Stimulated activated CD8-positive, alpha-beta memory T cell treated with anti-CD3 and anti-CD28 coated beads, Interleukin-15, amount 100 ng/mL, for 1 hour (primary cell): Measurements from ENCODE around the gene TMEM117.

Experiments used
- DNase-seq: peaks from one replicate; pipeline ENCODE4 v3.0.0-alpha.2; 2020; ENCODE audit warnings: low read depth

The TMEM117 gene

DNA sequence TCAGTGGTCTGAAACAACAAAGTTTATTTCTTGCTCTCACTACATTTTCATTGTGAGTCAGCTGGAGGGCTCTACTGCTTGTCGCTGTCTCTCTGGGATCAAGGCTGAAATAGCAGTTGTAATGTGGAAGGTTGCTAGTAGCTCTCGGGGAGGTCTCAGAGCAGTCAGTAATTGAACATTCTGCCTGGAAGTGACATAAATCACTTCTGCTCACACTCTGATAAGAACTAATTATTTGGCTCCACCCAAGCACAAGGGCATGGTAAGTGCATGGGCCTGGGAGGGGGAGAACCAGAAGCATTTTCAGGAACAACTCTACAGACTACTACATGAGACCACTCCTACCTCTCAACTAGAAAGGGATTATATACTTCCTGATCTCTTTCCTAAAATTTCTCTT lies 128.2 kb downstream of the TMEM117 start:
- no peak for DNase-seq

DNA sequence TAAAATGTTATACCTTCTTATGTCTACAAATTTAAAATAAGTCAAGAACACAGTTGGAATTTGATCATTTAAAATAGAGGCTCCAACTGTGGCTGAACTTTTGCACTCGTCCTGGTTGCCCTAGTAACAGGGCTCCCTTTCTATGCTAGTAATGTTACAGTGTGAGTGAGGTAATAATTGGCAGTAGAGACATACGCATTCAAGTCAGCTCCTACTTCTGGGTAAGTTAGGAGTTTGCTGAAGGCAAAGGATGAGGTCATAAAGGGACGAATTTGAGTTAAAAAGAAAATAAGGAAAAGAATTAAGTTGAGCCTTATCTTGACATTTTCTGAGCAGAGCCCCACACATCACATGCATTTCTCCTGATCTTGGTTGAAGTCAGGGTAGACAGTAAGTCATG lies 129.1 kb downstream of the TMEM117 start:
- no peak for DNase-seq

DNA sequence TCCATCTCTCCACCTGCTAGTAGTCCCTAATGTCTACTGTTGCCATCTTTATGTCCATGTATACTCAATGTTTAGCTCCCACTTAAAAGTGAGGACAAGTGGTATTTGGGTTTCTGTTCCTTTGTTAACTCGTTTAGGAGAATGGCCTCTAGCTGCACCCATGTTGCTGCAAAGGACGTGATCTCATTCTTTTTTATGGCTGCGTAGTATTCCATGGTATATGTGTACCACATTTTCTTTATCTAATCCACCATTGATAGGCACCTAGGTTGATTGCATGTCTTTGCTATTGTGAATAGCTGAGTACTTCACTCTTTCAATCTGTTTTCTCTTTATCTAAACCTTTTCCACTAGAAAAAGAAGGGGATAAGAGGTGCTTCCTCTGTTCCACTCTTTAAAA lies 130.0 kb downstream of the TMEM117 start:
- DNase-seq: no peak

- no peak for DNase-seq
These were observed 132.9 kb downstream of the TMEM117 start for GRCh38 chr12:43968736-43969135.

GRCh38 chr12:43969882-43970281 lies 134.0 kb downstream of the TMEM117 start:
- no peak for DNase-seq

DNA sequence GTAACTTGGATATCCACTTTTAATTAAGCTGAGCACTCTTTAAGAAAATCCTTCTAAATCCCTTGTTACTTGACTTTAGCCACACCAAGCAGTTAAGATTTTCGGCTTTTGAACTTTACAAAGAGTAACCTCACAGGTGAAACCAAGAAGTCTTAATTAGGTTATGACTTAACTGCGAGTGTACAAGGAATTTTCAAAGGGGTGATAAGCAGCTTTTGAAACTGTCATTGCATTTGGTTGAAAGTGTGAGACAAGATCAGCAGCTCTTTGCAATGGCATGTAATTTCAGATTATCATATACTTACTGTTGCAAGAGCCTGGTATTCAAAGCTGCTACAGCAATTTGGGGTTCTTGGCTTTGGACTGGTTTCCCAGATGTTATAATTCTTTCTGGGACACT lies 137.5 kb downstream of the TMEM117 start:
- no peak for DNase-seq

GRCh38 chr12:43973993-43974392 lies 138.1 kb downstream of the TMEM117 start:
- no peak for DNase-seq

DNA sequence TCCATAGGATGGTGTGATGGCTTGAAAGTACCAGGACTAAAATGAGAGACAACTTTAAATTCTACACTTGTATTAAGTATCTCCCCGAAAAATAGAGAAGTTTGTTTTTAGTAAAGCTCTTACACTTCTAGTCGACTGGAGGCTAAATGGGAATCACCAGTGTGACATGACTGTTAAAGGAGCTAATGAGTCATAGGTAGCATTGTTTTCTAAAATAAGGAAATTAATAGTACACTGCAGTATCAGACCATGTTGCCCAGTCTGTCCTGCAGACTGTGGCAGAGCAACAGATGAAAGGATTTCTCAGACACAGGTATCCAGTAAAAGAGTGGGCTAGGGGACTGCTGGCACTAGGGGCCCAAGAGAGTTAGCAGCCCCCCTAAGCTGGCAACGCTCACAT lies 140.1 kb downstream of the TMEM117 start:
- no peak for DNase-seq

DNA sequence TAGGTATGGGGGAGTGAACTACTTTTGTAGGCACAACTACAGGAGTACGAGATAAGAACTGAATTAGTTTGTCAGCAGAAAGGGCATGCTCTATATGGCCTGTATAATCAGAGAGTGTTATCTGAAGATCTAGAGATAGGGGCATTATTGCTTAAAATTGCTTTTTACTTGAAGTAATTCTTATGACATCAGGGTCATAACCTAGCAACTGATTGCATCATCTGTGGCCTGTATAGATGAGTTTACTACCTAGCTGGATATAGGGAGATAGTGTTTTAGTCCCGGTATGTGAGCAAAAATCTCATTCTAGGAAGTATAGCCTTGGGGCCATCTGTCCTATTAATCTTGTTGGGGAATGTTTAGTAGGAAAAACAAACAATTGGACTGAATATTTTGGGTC lies 142.7 kb downstream of the TMEM117 start:
- no peak for DNase-seq

GRCh38 chr12:43979450-43979849 lies 143.6 kb downstream of the TMEM117 start:
- DNase-seq: no peak

- DNase-seq: no peak
These were observed 144.8 kb downstream of the TMEM117 start for GRCh38 chr12:43980627-43981191.

DNA sequence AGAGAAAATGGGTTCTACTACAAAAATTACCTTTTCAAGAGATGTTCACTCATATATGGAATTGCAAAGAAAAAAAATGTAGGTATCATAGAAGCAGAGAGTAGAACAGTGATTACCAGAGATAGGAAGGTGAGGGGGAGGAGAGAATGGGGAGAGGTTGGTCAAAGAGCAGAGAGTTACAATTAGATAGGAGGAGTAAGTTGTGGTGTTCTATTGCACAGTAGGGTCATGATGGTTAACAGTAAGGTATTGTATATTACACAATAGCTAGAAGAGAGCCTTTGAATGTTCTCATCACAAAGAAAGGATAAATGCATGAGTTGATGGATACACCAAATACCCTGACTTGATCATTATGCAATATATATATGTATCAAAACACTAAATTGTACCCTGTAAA lies 145.8 kb downstream of the TMEM117 start:
- DNase-seq: no peak

DNA sequence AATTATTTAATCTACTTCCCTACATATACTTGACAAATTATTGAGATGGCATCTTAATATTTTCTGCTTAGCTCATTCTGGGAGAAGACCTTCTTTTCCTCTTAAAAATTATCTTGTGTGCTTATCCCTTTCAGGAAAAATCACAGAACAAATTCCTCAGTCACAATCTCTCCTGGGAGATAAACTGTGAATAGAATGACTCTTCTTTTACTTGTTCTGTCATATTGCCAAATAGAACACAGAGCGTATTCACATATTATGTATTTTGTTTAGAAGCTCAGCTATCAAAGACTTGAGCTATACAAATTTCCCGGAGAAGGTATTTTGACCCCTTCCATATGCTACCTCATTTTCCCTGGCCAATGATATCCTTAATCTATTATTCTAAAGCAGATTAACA lies 146.7 kb downstream of the TMEM117 start:
- DNase-seq: no peak

DNA sequence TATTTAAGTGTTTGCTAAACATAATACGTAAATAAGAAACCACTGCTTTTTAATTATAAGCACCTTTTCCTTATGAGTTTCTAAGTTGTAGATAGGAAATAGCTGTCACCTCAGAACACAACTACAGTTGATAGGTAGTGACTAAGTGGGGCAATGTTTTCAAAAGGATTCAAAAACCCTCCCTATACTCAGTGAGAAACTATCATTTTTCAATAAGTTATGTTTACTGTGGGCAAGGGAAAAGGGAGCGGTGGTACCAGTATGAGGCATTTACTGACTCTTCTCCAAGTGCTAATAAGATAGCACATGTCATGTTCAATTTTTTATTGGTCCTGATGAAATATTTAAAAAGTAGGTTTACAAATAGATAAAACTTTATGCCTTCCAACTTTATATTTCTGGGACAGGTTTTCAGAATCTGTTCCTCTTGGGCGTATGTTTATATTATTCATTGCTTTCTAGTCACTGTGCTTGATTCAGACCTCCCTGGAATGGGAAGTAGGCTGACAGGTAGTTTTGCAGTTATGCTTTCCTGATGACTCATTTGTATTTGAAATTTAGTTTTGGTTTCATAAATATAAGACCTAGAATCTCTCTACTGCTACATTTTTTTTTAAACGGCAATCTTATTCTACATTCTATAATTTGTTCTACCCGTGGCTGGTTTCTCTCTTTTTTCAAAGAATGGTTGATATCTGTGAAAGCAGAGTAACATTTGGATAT lies 153.1 kb downstream of the TMEM117 start:
- DNase-seq: no peak

GRCh38 chr12:43992856-43993255 lies 157.0 kb downstream of the TMEM117 start:
- DNase-seq: no peak

- no peak for DNase-seq
These were observed 164.6 kb downstream of the TMEM117 start for GRCh38 chr12:44000309-44000952.

GRCh38 chr12:44002607-44003006 lies 166.7 kb downstream of the TMEM117 start:
- no peak for DNase-seq

- no peak for DNase-seq
These were observed 167.8 kb downstream of the TMEM117 start for GRCh38 chr12:44003721-44004120.

DNA sequence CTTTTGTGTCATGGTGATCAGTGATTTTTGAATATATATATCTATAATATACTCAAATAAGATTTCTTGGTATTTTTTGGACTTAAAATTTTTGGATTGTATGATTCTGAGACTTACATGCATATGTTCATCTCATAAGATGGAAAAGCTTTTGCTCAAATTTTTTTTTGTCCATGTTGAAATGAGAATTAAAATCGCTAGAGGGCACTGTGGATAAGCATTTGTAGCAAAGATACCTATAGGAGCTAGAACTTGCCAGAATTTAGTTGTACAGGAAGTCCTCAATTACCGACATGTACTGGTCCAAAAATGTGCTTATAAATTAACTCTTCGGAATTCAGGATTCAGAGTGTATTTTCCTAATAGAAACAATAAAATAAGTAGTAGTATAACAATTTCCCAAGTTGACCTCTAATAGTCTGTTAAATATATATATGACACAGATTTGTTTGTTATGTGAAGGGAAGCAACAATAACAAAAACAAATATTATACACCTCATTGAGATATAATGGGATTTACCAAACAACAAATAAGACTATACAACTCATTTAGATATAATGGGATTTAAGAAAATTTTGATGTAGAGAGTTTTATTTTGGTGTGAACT lies 179.6 kb downstream of the TMEM117 start:
- DNase-seq: no peak

DNA sequence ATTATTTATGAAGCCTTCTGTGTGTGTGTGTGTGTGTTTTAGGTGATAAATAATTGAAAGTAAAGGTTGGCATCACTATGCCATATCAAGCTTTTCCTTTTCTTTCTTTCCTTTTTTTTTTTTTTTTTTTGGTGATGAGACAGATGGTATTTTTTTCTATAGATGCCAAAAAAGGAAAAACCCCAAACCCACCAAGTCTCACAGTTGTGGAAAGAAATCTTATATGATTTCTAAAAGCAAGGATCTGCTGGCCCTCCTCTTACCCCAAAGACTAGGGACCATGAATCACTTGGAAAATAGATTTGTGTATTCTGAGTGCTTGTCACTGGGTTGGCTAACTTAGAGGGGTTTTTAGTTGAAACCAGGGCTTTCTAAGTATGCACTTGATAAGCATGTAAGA lies 181.3 kb downstream of the TMEM117 start:
- DNase-seq: no peak

DNA sequence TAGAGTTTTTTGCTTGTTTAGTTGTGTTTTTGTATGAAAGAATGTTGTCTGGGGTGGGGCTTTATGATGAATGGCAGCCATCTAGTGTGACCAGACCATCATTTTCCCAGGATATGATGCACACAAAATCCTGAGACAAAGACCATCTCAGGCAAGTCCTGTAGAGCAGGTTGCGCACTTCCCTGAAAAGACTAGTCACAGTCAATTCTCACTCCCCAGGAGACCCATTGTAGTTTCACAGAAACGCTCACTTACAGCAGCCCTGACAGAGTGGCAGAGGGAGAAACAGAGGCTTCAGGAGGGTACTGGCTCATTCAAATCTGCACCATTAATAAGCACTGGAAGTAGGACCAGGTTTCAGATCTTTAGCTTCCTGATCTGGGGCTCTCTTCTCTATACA lies 183.2 kb downstream of the TMEM117 start:
- no peak for DNase-seq

- no peak for DNase-seq
These were observed 184.7 kb downstream of the TMEM117 start for GRCh38 chr12:44020555-44020954.

GRCh38 chr12:44021471-44021971 lies 185.6 kb downstream of the TMEM117 start:
- DNase-seq: no peak
